GM12864 (cell line): ENCODE results near the gene SULT2B1.

Source experiments
- DNase-seq: peaks from one replicate; pipeline ENCODE4 v3.0.0-alpha.2; 2011; ENCODE audit warnings: low read depth
- H3K4me3 ChIP-seq: 2 replicates; pipeline ENCODE4 v1.5.1; 2011; ENCODE audit warnings: mild to moderate bottlenecking, low read depth, low read length, control low read depth
- CTCF ChIP-seq: IDR thresholded peaks from 2 replicates; pipeline ENCODE4 v1.5.1; 2011; ENCODE audit warnings: low read depth, mild to moderate bottlenecking, moderate library complexity, low read length, control low read depth, inconsistent platforms; ENCODE audit errors: missing control alignments

SULT2B1 gene

GRCh38 chr19:48616041-48616436 lies 64.1 kb downstream of the SULT2B1 start:
- H3K4me3 ChIP-seq = no peak overlapping the region
- no peak for DNase-seq
- TF ChIP-seq CTCF = no peak

GRCh38 chr19:48616491-48617056 lies 64.6 kb downstream of the SULT2B1 start:
- TF ChIP-seq CTCF = no peak
- DNase-seq = no peak
- H3K4me3 ChIP-seq = peak overlapping the region; percentile 93

- no peak for TF ChIP-seq CTCF
- DNase-seq = no peak
- peak overlapping the region; percentile 93 for H3K4me3 ChIP-seq
Measured at GRCh38 chr19:48617146-48617937, 65.4 kb downstream of the SULT2B1 start.

- peak overlapping the region; percentile 93 for H3K4me3 ChIP-seq
- no peak for DNase-seq
- no peak for TF ChIP-seq CTCF
Measured at GRCh38 chr19:48618278-48618915, 66.4 kb downstream of the SULT2B1 start.

- TF ChIP-seq CTCF = no peak
- peak within 1 kb of the TSS; percentile 93 for H3K4me3 ChIP-seq
- DNase-seq = peak; percentile 99
Measured at GRCh38 chr19:48618916-48619691, 67.1 kb downstream of the SULT2B1 start, which contains the start of the genes RPL18 and SPHK2. TSS of gene RPL18 (minus strand) at chr19:48619178. CDS start at chr19:48619143, 35 bp downstream. TSS of gene SPHK2 (plus strand) at chr19:48619506. CDS start at chr19:48620515, 1,009 bp downstream.

- TF ChIP-seq CTCF = no peak
Measured at GRCh38 chr19:48619692-48620585, 68.0 kb downstream of the SULT2B1 start.

More at GRCh38 chr19:48619692-48620585, 68.0 kb downstream of the SULT2B1 start:
- no peak for DNase-seq
- H3K4me3 ChIP-seq = peak overlapping the region; percentile 93
